T-helper 2 cell treated with Interferon-gamma antibody and Interleukin-4, amounts not matched to agents 5 μg/mL and 100 μg/mL, for 36 hours (primary cell): ENCODE data around the gene GALR1.
"Not testable (repeated sequence)": the region's sequence is repeated elsewhere in the genome, so short reads cannot be mapped to it uniquely, and the experiment has no call there.

Experiments
- DNase-seq: peaks from one replicate; pipeline ENCODE4 v3.0.0; 2021; ENCODE audit warnings: low spot score
- H3K27ac Mint-ChIP-seq: one replicate; pipeline ENCODE4 v1.8.0; 2021; ENCODE audit warnings: mild to moderate bottlenecking, mixed read lengths
- H3K27me3 Mint-ChIP-seq: one replicate; pipeline ENCODE4 v1.8.0; 2021; ENCODE audit warnings: low read depth, mixed read lengths
- H3K36me3 Mint-ChIP-seq: one replicate; pipeline ENCODE4 v1.8.0; 2021; ENCODE audit warnings: low read depth, mixed read lengths
- H3K4me1 Mint-ChIP-seq: one replicate; pipeline ENCODE4 v1.8.0; 2021; ENCODE audit warnings: low read depth, mixed read lengths
- H3K4me3 Mint-ChIP-seq: one replicate; pipeline ENCODE4 v1.8.0; 2022; ENCODE audit warnings: mild to moderate bottlenecking, moderate library complexity, mixed read lengths
- H3K9me3 Mint-ChIP-seq: one replicate; pipeline ENCODE4 v1.8.0; 2021; ENCODE audit warnings: mixed read lengths

GALR1 gene

GRCh38 chr18:77223221-77223639 is 26.4 kb upstream of the GALR1 start:
- H3K36me3 Mint-ChIP-seq, result no peaks in the 10 kb centered on the region
- DNase-seq, result no peak
- H3K27ac Mint-ChIP-seq, result no peak overlapping the region
- H3K4me1 Mint-ChIP-seq, result peaks cover 2% of the 10 kb centered on the region
- H3K4me3 Mint-ChIP-seq, result no peak overlapping the region
- no peaks in the 10 kb centered on the region for H3K9me3 Mint-ChIP-seq
- H3K27me3 Mint-ChIP-seq, result peaks cover 11% of the 10 kb centered on the region

- no peaks in the 10 kb centered on the region for H3K36me3 Mint-ChIP-seq
- H3K9me3 Mint-ChIP-seq, result no peaks in the 10 kb centered on the region
- H3K27ac Mint-ChIP-seq, result no peak overlapping the region
- no peak overlapping the region for H3K4me3 Mint-ChIP-seq
- no peak for DNase-seq
- H3K27me3 Mint-ChIP-seq, result peaks cover 15% of the 10 kb centered on the region
- H3K4me1 Mint-ChIP-seq, result peaks cover 1% of the 10 kb centered on the region
Observed at GRCh38 chr18:77223653-77224052, 26.0 kb upstream of the GALR1 start.

GRCh38 chr18:77230645-77231044 is 19.0 kb upstream of the GALR1 start:
- no peak overlapping the region for H3K4me3 Mint-ChIP-seq
- no peak overlapping the region for H3K27ac Mint-ChIP-seq
- no peaks in the 10 kb centered on the region for H3K4me1 Mint-ChIP-seq
- no peaks in the 10 kb centered on the region for H3K36me3 Mint-ChIP-seq
- H3K9me3 Mint-ChIP-seq, result no peaks in the 10 kb centered on the region
- peaks cover 33% of the 10 kb centered on the region for H3K27me3 Mint-ChIP-seq
- no peak for DNase-seq

- Mint-ChIP-seq H3K4me1 (no peaks in the 10 kb centered on the region), H3K27me3 (peaks cover 18% of the 10 kb centered on the region), H3K36me3 (no peaks in the 10 kb centered on the region), H3K27ac (no peak overlapping the region), H3K4me3 (no peak overlapping the region), H3K9me3 (peaks cover 24% of the 10 kb centered on the region)
- no peak for DNase-seq
Observed at GRCh38 chr18:77234504-77235365, 14.9 kb upstream of the GALR1 start.

GRCh38 chr18:77239285-77239684 is 10.4 kb upstream of the GALR1 start:
- not testable (repeated sequence) for H3K27me3 Mint-ChIP-seq, DNase-seq, H3K4me1 Mint-ChIP-seq, H3K4me3 Mint-ChIP-seq, H3K27ac Mint-ChIP-seq, H3K36me3 Mint-ChIP-seq
- peaks cover 35% of the 10 kb centered on the region for H3K9me3 Mint-ChIP-seq

- Mint-ChIP-seq H3K27me3 (peaks cover 62% of the 10 kb centered on the region), H3K36me3 (peaks cover 2% of the 10 kb centered on the region), H3K4me1 (peaks cover 2% of the 10 kb centered on the region), H3K27ac (no peak overlapping the region), H3K4me3 (peak overlapping the region; percentile 21), H3K9me3 (peaks cover 3% of the 10 kb centered on the region)
- DNase-seq, result no peak
Observed at GRCh38 chr18:77248873-77249568, 627 bp upstream of the GALR1 start.

- Mint-ChIP-seq H3K27me3 (peaks cover 64% of the 10 kb centered on the region), H3K9me3 (peaks cover 3% of the 10 kb centered on the region), H3K36me3 (peaks cover 2% of the 10 kb centered on the region), H3K4me3 (no peak overlapping the region), H3K4me1 (peaks cover 2% of the 10 kb centered on the region), H3K27ac (no peak overlapping the region)
- DNase-seq, result no peak
Observed at GRCh38 chr18:77250501-77250925, 865 bp downstream of the GALR1 start.

- Mint-ChIP-seq H3K4me1 (peaks cover 2% of the 10 kb centered on the region), H3K36me3 (peaks cover 2% of the 10 kb centered on the region), H3K27me3 (peaks cover 60% of the 10 kb centered on the region), H3K27ac (no peak overlapping the region), H3K4me3 (no peak overlapping the region), H3K9me3 (peaks cover 3% of the 10 kb centered on the region)
- no peak for DNase-seq
Observed at GRCh38 chr18:77250926-77251729, 1.5 kb downstream of the GALR1 start.

- no peak overlapping the region for H3K4me3 Mint-ChIP-seq
- peaks cover 2% of the 10 kb centered on the region for H3K4me1 Mint-ChIP-seq
- no peak overlapping the region for H3K27ac Mint-ChIP-seq
- no peak for DNase-seq
- peaks cover 3% of the 10 kb centered on the region for H3K9me3 Mint-ChIP-seq
- peaks cover 2% of the 10 kb centered on the region for H3K36me3 Mint-ChIP-seq
- peaks cover 61% of the 10 kb centered on the region for H3K27me3 Mint-ChIP-seq
Observed at GRCh38 chr18:77251730-77252050, 2.0 kb downstream of the GALR1 start.

GRCh38 chr18:77254711-77255405 is 5.2 kb downstream of the GALR1 start:
- Mint-ChIP-seq H3K9me3 (peaks cover 16% of the 10 kb centered on the region), H3K4me1 (no peaks in the 10 kb centered on the region), H3K27me3 (peaks cover 35% of the 10 kb centered on the region), H3K36me3 (peaks cover 4% of the 10 kb centered on the region), H3K27ac (no peak overlapping the region), H3K4me3 (no peak overlapping the region)
- DNase-seq, result no peak

GRCh38 chr18:77255426-77256105 is 5.9 kb downstream of the GALR1 start:
- H3K27ac Mint-ChIP-seq, result no peak overlapping the region
- no peak for DNase-seq
- no peak overlapping the region for H3K4me3 Mint-ChIP-seq
- peaks cover 33% of the 10 kb centered on the region for H3K27me3 Mint-ChIP-seq
- peaks cover 4% of the 10 kb centered on the region for H3K36me3 Mint-ChIP-seq
- H3K4me1 Mint-ChIP-seq, result no peaks in the 10 kb centered on the region
- peaks cover 16% of the 10 kb centered on the region for H3K9me3 Mint-ChIP-seq

GRCh38 chr18:77262643-77263465 is 13.2 kb downstream of the GALR1 start:
- DNase-seq, result no peak
- Mint-ChIP-seq H3K4me3 (no peak overlapping the region), H3K4me1 (no peaks in the 10 kb centered on the region), H3K9me3 (peaks cover 35% of the 10 kb centered on the region), H3K36me3 (peaks cover 2% of the 10 kb centered on the region), H3K27ac (no peak overlapping the region), H3K27me3 (no peaks in the 10 kb centered on the region)

GRCh38 chr18:77263466-77263763 is 13.8 kb downstream of the GALR1 start:
- no peaks in the 10 kb centered on the region for H3K4me1 Mint-ChIP-seq
- no peak overlapping the region for H3K27ac Mint-ChIP-seq
- no peaks in the 10 kb centered on the region for H3K27me3 Mint-ChIP-seq
- peaks cover 31% of the 10 kb centered on the region for H3K9me3 Mint-ChIP-seq
- DNase-seq, result no peak
- H3K36me3 Mint-ChIP-seq, result no peaks in the 10 kb centered on the region
- H3K4me3 Mint-ChIP-seq, result no peak overlapping the region
